NCI-H1436 (cell line): ENCODE results near the gene VEGFB.

ENCODE experiments used
- DNase-seq: peaks from one replicate; lab custom pipeline; 2025; lab: John Stamatoyannopoulos, UW

Gene VEGFB

GRCh38 chr11:64233913-64234586 lies at the start of gene VEGFB:
Gene VEGFB (plus strand): TSS chr11:64234584. CDS start chr11:64234834, 250 bp downstream.
- DNase-seq, result peak; percentile 70

- peak; percentile 39 for DNase-seq
Observed at GRCh38 chr11:64185175-64185692, 49.1 kb upstream of the VEGFB start.

GRCh38 chr11:64185693-64186491 lies 48.5 kb upstream of the VEGFB start, which contains the start of gene STIP1:
Gene STIP1 (plus strand): TSS chr11:64186171. CDS start chr11:64186262, 91 bp downstream.
- peak; percentile 99 for DNase-seq

- DNase-seq, result no peak
Observed at GRCh38 chr11:64186492-64187165, 47.8 kb upstream of the VEGFB start.

GRCh38 chr11:64192434-64192833 lies 42.0 kb upstream of the VEGFB start:
- DNase-seq, result no peak

GRCh38 chr11:64196626-64197025 lies 37.8 kb upstream of the VEGFB start:
- DNase-seq, result no peak

GRCh38 chr11:64198511-64198910 lies 35.9 kb upstream of the VEGFB start:
- DNase-seq, result no peak

GRCh38 chr11:64201543-64201942 lies 32.8 kb upstream of the VEGFB start:
- DNase-seq, result no peak

GRCh38 chr11:64202992-64203391 lies 31.4 kb upstream of the VEGFB start:
- DNase-seq, result no peak

- no peak for DNase-seq
Observed at GRCh38 chr11:64203421-64204079, 30.8 kb upstream of the VEGFB start.

GRCh38 chr11:64204080-64204440 lies 30.3 kb upstream of the VEGFB start:
- no peak for DNase-seq

GRCh38 chr11:64204464-64204989 lies 29.9 kb upstream of the VEGFB start:
- peak; percentile 78 for DNase-seq

- no peak for DNase-seq
Observed at GRCh38 chr11:64206457-64207255, 27.7 kb upstream of the VEGFB start, which contains the start of gene FERMT3. Gene FERMT3 (plus strand): TSS chr11:64206721. CDS start chr11:64207365, 644 bp downstream.

- DNase-seq, result no peak
Observed at GRCh38 chr11:64207256-64208085, 26.9 kb upstream of the VEGFB start.

- no peak for DNase-seq
Observed at GRCh38 chr11:64208086-64208795, 26.1 kb upstream of the VEGFB start.

- no peak for DNase-seq
Observed at GRCh38 chr11:64208796-64209562, 25.4 kb upstream of the VEGFB start.

GRCh38 chr11:64209563-64209843 lies 24.9 kb upstream of the VEGFB start:
- DNase-seq, result no peak

GRCh38 chr11:64210301-64211020 lies 23.9 kb upstream of the VEGFB start:
- no peak for DNase-seq
